DND-41 (cell line): Measurements from ENCODE around the gene FAM13A.

Experiments
- ATAC-seq: fragments of 200-7000 bp; cut with Tn5 transposase; 3 replicates; pipeline ENCODE4 v1.9.1; 2021; ENCODE audit warnings: low read depth; ENCODE audit not compliant: insufficient read depth
- DNase-seq: peaks from one replicate; pipeline ENCODE4 v3.0.0-alpha.2; 2020
- H2AFZ ChIP-seq: 2 replicates; pipeline ENCODE4 v1.6.0; 2012; ENCODE audit warnings: low read depth, low read length
- H3K27ac ChIP-seq: 2 replicates; pipeline ENCODE4 v1.5.1; 2012; ENCODE audit warnings: low read length, inconsistent platforms
- H3K27me3 ChIP-seq: fragments of 200-600 bp; sonication (generic); 2 replicates; pipeline ENCODE4 v1.6.0; 2012; ENCODE audit warnings: low read length, mild to moderate bottlenecking, inconsistent platforms; ENCODE audit not compliant: insufficient read depth, poor library complexity
- H3K36me3 ChIP-seq: 2 replicates; pipeline ENCODE4 v1.5.1; 2012; ENCODE audit warnings: low read length, inconsistent platforms; ENCODE audit not compliant: insufficient read depth
- H3K4me1 ChIP-seq: 2 replicates; pipeline ENCODE4 v1.5.1; 2012; ENCODE audit warnings: mild to moderate bottlenecking, low read length; ENCODE audit not compliant: insufficient read depth
- H3K4me2 ChIP-seq: 2 replicates; pipeline ENCODE4 v1.6.0; 2012; ENCODE audit warnings: mild to moderate bottlenecking, moderate library complexity, low read length, inconsistent platforms; ENCODE audit not compliant: insufficient read depth
- H3K4me3 ChIP-seq, 2 experiments: fragments of 200-600 bp in 1 of 2; shearing (Covaris generic) in 1 of 2; 2 replicates each; pipeline ENCODE4 v1.5.1; 2012 to 2016; ENCODE audit warnings: inconsistent platforms in 2 of 2, low read length in 2 of 2, mild to moderate bottlenecking in 2 of 2, low read depth in 1 of 2, moderate library complexity in 1 of 2
- H3K79me2 ChIP-seq: 2 replicates; pipeline ENCODE4 v1.6.0; 2012; ENCODE audit warnings: low read length, inconsistent platforms; ENCODE audit not compliant: insufficient read depth
- H3K9ac ChIP-seq: 2 replicates; pipeline ENCODE4 v1.6.0; 2012; ENCODE audit warnings: low read depth, mild to moderate bottlenecking, inconsistent platforms, low read length, moderate library complexity
- H3K9me3 ChIP-seq: 2 replicates; pipeline ENCODE4 v1.5.1; 2012; ENCODE audit warnings: low read length, moderate library complexity, mild to moderate bottlenecking, inconsistent platforms; ENCODE audit not compliant: insufficient read depth, severe bottlenecking
- H4K20me1 ChIP-seq: 2 replicates; pipeline ENCODE4 v1.6.0; 2012; ENCODE audit warnings: low read length; ENCODE audit not compliant: insufficient read depth
- CTCF ChIP-seq: IDR thresholded peaks from 2 replicates; pipeline ENCODE4 v1.5.1; 2012; ENCODE audit warnings: borderline replicate concordance, low read length, moderate library complexity, mild to moderate bottlenecking; ENCODE audit not compliant: poor library complexity, severe bottlenecking; ENCODE audit errors: extremely low read depth
- EZH2 ChIP-seq: IDR thresholded peaks from 3 replicates; pipeline ENCODE4 v1.6.1; 2012; ENCODE audit warnings: borderline replicate concordance, low read depth, mild to moderate bottlenecking, moderate library complexity, low read length, inconsistent platforms; ENCODE audit not compliant: severe bottlenecking

FAM13A gene

GRCh38 chr4:88865046-88865445, 191.9 kb downstream of the FAM13A start:
- H3K4me1 ChIP-seq: no peaks in the 10 kb centered on the region
- H3K27ac ChIP-seq: no peak overlapping the region
- peaks cover 2% of the 10 kb centered on the region for H3K27me3 ChIP-seq

GRCh38 chr4:88860586-88860985, 196.4 kb downstream of the FAM13A start:
- Histone ChIP-seq H3K36me3 (no peaks in the 10 kb centered on the region), H3K9me3 (no peaks in the 10 kb centered on the region), H2AFZ (no peak overlapping the region), H3K4me2 (no peak overlapping the region), H3K27ac (no peak overlapping the region), H4K20me1 (no peaks in the 10 kb centered on the region), H3K4me3 (no peak overlapping the region), H3K4me1 (no peaks in the 10 kb centered on the region), H3K79me2 (no peaks in the 10 kb centered on the region), H3K9ac (no peak overlapping the region), H3K27me3 (peaks cover 5% of the 10 kb centered on the region)
- ATAC-seq (no peak), DNase-seq (no peak)
- TF ChIP-seq EZH2: no peak
- no peak for TF ChIP-seq CTCF

More at GRCh38 chr4:88865046-88865445, 191.9 kb downstream of the FAM13A start:
- ATAC-seq (no peak), DNase-seq (no peak)
- no peak overlapping the region for H3K4me2 ChIP-seq
- TF ChIP-seq EZH2: no peak
- no peak for TF ChIP-seq CTCF
- H2AFZ ChIP-seq: no peak overlapping the region
- H4K20me1 ChIP-seq: no peaks in the 10 kb centered on the region
- H3K4me3 ChIP-seq: no peak overlapping the region
- H3K9ac ChIP-seq: no peak overlapping the region
- H3K79me2 ChIP-seq: no peaks in the 10 kb centered on the region
- H3K9me3 ChIP-seq: no peaks in the 10 kb centered on the region
- H3K36me3 ChIP-seq: no peaks in the 10 kb centered on the region

- H3K4me3 ChIP-seq: no peak overlapping the region
- TF ChIP-seq EZH2 (no peak), CTCF (no peak)
- no peaks in the 10 kb centered on the region for H3K4me1 ChIP-seq
- no peak overlapping the region for H3K4me2 ChIP-seq
- peaks cover 5% of the 10 kb centered on the region for H3K27me3 ChIP-seq
- H3K27ac ChIP-seq: no peak overlapping the region
- H2AFZ ChIP-seq: no peak overlapping the region
- no peaks in the 10 kb centered on the region for H4K20me1 ChIP-seq
- no peaks in the 10 kb centered on the region for H3K9me3 ChIP-seq
- H3K79me2 ChIP-seq: no peaks in the 10 kb centered on the region
- H3K9ac ChIP-seq: no peak overlapping the region
- H3K36me3 ChIP-seq: no peaks in the 10 kb centered on the region
- ATAC-seq (no peak), DNase-seq (no peak)
Observed at GRCh38 chr4:88859191-88859812, 197.7 kb downstream of the FAM13A start.

- no peak overlapping the region for H2AFZ ChIP-seq
- no peaks in the 10 kb centered on the region for H4K20me1 ChIP-seq
- H3K79me2 ChIP-seq: no peaks in the 10 kb centered on the region
- ATAC-seq: no peak
- H3K9me3 ChIP-seq: no peaks in the 10 kb centered on the region
- H3K27me3 ChIP-seq: peaks cover 5% of the 10 kb centered on the region
- no peak overlapping the region for H3K27ac ChIP-seq
- TF ChIP-seq EZH2 (no peak), CTCF (no peak)
- no peak overlapping the region for H3K4me2 ChIP-seq
- H3K4me3 ChIP-seq: no peak overlapping the region
- no peak overlapping the region for H3K9ac ChIP-seq
- no peaks in the 10 kb centered on the region for H3K36me3 ChIP-seq
- no peaks in the 10 kb centered on the region for H3K4me1 ChIP-seq
- no peak for DNase-seq
Observed at GRCh38 chr4:88858752-88859151, 198.2 kb downstream of the FAM13A start.
